H9 (cell line): ENCODE results near the gene FGFR4. TPM values are rescaled to one million over a fixed set of nuclear protein-coding genes. Genes with fewer than 3 reads are reported as not detected.

Source experiments
- DNase-seq: peaks from one replicate; pipeline ENCODE4 v3.0.0-alpha.2; 2017
- H2AFZ ChIP-seq: one replicate; pipeline ENCODE4 v1.6.1; 2013; ENCODE audit warnings: mild to moderate bottlenecking, low read length, control low read depth, moderate library complexity
- H2AK5ac ChIP-seq: 2 replicates; pipeline ENCODE4 v1.6.1; 2013; ENCODE audit warnings: low read length, control low read depth, mixed read lengths; ENCODE audit not compliant: insufficient read length
- H2BK120ac ChIP-seq: one replicate; pipeline ENCODE4 v1.6.1; 2013; ENCODE audit warnings: low read depth, mild to moderate bottlenecking, low read length, control low read depth, inconsistent platforms; ENCODE audit not compliant: poor library complexity, severe bottlenecking
- H2BK12ac ChIP-seq: 2 replicates; pipeline ENCODE4 v1.6.1; 2013; ENCODE audit warnings: low read length, control low read depth, mixed read lengths, low read depth; ENCODE audit not compliant: insufficient read length
- H2BK15ac ChIP-seq: 2 replicates; pipeline ENCODE4 v1.6.1; 2013; ENCODE audit warnings: low read depth, low read length, control low read depth
- H2BK20ac ChIP-seq: one replicate; pipeline ENCODE4 v1.6.1; 2013; ENCODE audit warnings: low read depth, mild to moderate bottlenecking, low read length, control low read depth, inconsistent platforms; ENCODE audit not compliant: poor library complexity, severe bottlenecking
- H2BK5ac ChIP-seq: 2 replicates; pipeline ENCODE4 v1.6.1; 2013; ENCODE audit warnings: low read length, control low read depth, mixed read lengths; ENCODE audit not compliant: insufficient read length
- H3K14ac ChIP-seq: 2 replicates; pipeline ENCODE4 v1.6.1; 2013; ENCODE audit warnings: low read length, control low read depth; ENCODE audit not compliant: insufficient read depth
- H3K18ac ChIP-seq: 2 replicates; pipeline ENCODE4 v1.6.1; 2013; ENCODE audit warnings: low read depth, mild to moderate bottlenecking, mixed read lengths, low read length, control low read depth; ENCODE audit not compliant: insufficient read length
- H3K23ac ChIP-seq: 2 replicates; pipeline ENCODE4 v1.6.1; 2013; ENCODE audit warnings: low read length, control low read depth, mixed read lengths, low read depth; ENCODE audit not compliant: insufficient read length
- H3K23me2 ChIP-seq: 2 replicates; pipeline ENCODE4 v1.6.1; 2013; ENCODE audit warnings: low read depth, mild to moderate bottlenecking, mixed read lengths, low read length, control low read depth; ENCODE audit not compliant: insufficient read length, poor library complexity, severe bottlenecking
- H3K27ac ChIP-seq: 2 replicates; pipeline ENCODE4 v1.5.1; 2013; ENCODE audit warnings: low read length, control low read depth, mixed read lengths, low read depth; ENCODE audit not compliant: insufficient read length
- H3K27me3 ChIP-seq: 2 replicates; pipeline ENCODE4 v1.6.1; 2013; ENCODE audit warnings: low read length, control low read depth, inconsistent platforms; ENCODE audit not compliant: insufficient read depth
- H3K4ac ChIP-seq: 2 replicates; pipeline ENCODE4 v1.6.1; 2013; ENCODE audit warnings: low read depth, mild to moderate bottlenecking, control low read depth, inconsistent platforms, low read length, moderate library complexity
- H3K4me1 ChIP-seq: 2 replicates; pipeline ENCODE4 v1.6.1; 2013; ENCODE audit warnings: low read length, control low read depth, inconsistent platforms; ENCODE audit not compliant: insufficient read depth
- H3K4me2 ChIP-seq: 2 replicates; pipeline ENCODE4 v1.6.1; 2013; ENCODE audit warnings: low read length, control low read depth, mixed read lengths; ENCODE audit not compliant: insufficient read length, insufficient read depth
- H3K56ac ChIP-seq: 2 replicates; pipeline ENCODE4 v1.6.1; 2013; ENCODE audit warnings: low read depth, mild to moderate bottlenecking, mixed read lengths, low read length, control low read depth; ENCODE audit not compliant: insufficient read length
- H3K79me1 ChIP-seq: 2 replicates; pipeline ENCODE4 v1.6.1; 2013; ENCODE audit warnings: low read depth, mild to moderate bottlenecking, moderate library complexity, low read length, control low read depth, inconsistent platforms; ENCODE audit not compliant: insufficient read depth, poor library complexity, severe bottlenecking
- H3K79me2 ChIP-seq: 2 replicates; pipeline ENCODE4 v1.6.1; 2013; ENCODE audit warnings: low read length, control low read depth, inconsistent platforms; ENCODE audit not compliant: insufficient read depth
- H3K9ac ChIP-seq: 2 replicates; pipeline ENCODE4 v1.6.1; 2013; ENCODE audit warnings: low read length, control low read depth, mixed read lengths; ENCODE audit not compliant: insufficient read length; ENCODE audit errors: extremely low read depth
- H3K9me3 ChIP-seq: one replicate; pipeline ENCODE4 v1.6.1; 2013; ENCODE audit warnings: low read depth, low read length, inconsistent platforms; ENCODE audit not compliant: control insufficient read depth
- H3T11ph ChIP-seq: one replicate; pipeline ENCODE4 v1.6.1; 2013; ENCODE audit warnings: mild to moderate bottlenecking, low read length, control low read depth, inconsistent platforms
- H4K20me1 ChIP-seq: one replicate; pipeline ENCODE4 v1.6.1; 2013; ENCODE audit not compliant: control insufficient read depth, insufficient read length, insufficient read depth
- H4K5ac ChIP-seq: 2 replicates; pipeline ENCODE4 v1.6.1; 2013; ENCODE audit warnings: low read depth, mild to moderate bottlenecking, mixed read lengths, low read length, control low read depth; ENCODE audit not compliant: insufficient read length
- H4K8ac ChIP-seq: replicated peaks from 2 replicates; pipeline ENCODE4 v1.6.1; 2013; ENCODE audit warnings: low read length, control low read depth, mixed read lengths, low read depth; ENCODE audit not compliant: insufficient read length
- H4K91ac ChIP-seq: 2 replicates; pipeline ENCODE4 v1.6.1; 2013; ENCODE audit warnings: low read depth, mild to moderate bottlenecking, moderate library complexity, mixed read lengths, low read length, control low read depth; ENCODE audit not compliant: insufficient read length
- H3K27ac Mint-ChIP-seq, 3 experiments: 2 replicates in 2 of 3; 3 replicates in 1 of 3; pipeline ENCODE4 v1.8.0; 2020 to 2021; ENCODE audit warnings: mixed read lengths in 3 of 3, mild to moderate bottlenecking in 1 of 3, moderate library complexity in 1 of 3
- H3K27me3 Mint-ChIP-seq: 2 replicates; pipeline ENCODE4 v1.8.0; 2021; ENCODE audit warnings: low read depth, mild to moderate bottlenecking, moderate library complexity, mixed read lengths
- H3K36me3 Mint-ChIP-seq, 3 experiments: 2 replicates in 2 of 3; 3 replicates in 1 of 3; pipeline ENCODE4 v1.8.0; 2020 to 2021; ENCODE audit warnings: low read depth in 3 of 3, mixed read lengths in 3 of 3; ENCODE audit not compliant: insufficient read depth in 1 of 3
- H3K4me1 Mint-ChIP-seq, 2 experiments: 2 replicates each; pipeline ENCODE4 v1.8.0; 2020; ENCODE audit warnings: mixed read lengths in 2 of 2
- H3K4me3 Mint-ChIP-seq, 2 experiments: 2 replicates in 1 of 2; 3 replicates in 1 of 2; pipeline ENCODE4 v1.8.0; 2020 to 2021; ENCODE audit warnings: mild to moderate bottlenecking in 2 of 2, mixed read lengths in 2 of 2, moderate library complexity in 1 of 2
- H3K9me3 Mint-ChIP-seq, 2 experiments: 2 replicates in 1 of 2; 3 replicates in 1 of 2; pipeline ENCODE4 v1.8.0; 2020; ENCODE audit warnings: mild to moderate bottlenecking in 2 of 2, mixed read lengths in 2 of 2, moderate library complexity in 1 of 2
- CTCF ChIP-seq: fragments of 200-600 bp; sonication (generic); conservative IDR thresholded peaks from 3 replicates; pipeline ENCODE4 v1.8.0; 2021; ENCODE audit warnings: antibody characterized with exemption, mild to moderate bottlenecking
- WGBS: extraction: QIAGEN DNeasy Blood & Tissue Kit; methylation state at CpG from one replicate; pipeline ENCODE4 v1.1.7; 2013; ENCODE audit warnings: missing lambda C conversion rate, low lambda C conversion rate, mixed read lengths; ENCODE audit not compliant: insufficient read length; ENCODE audit errors: extremely low coverage; 5-methylcytosine and 5-hydroxymethylcytosine counted together
- total RNA-seq: library from RNA; stranded (reverse); gene quantifications from 2 replicates; pipeline ENCODE4 v1.2.1, GENCODE V29; 2021

FGFR4 gene
- total RNA-seq, 1 experiment from 2014 or later = 52.8 TPM

DNA sequence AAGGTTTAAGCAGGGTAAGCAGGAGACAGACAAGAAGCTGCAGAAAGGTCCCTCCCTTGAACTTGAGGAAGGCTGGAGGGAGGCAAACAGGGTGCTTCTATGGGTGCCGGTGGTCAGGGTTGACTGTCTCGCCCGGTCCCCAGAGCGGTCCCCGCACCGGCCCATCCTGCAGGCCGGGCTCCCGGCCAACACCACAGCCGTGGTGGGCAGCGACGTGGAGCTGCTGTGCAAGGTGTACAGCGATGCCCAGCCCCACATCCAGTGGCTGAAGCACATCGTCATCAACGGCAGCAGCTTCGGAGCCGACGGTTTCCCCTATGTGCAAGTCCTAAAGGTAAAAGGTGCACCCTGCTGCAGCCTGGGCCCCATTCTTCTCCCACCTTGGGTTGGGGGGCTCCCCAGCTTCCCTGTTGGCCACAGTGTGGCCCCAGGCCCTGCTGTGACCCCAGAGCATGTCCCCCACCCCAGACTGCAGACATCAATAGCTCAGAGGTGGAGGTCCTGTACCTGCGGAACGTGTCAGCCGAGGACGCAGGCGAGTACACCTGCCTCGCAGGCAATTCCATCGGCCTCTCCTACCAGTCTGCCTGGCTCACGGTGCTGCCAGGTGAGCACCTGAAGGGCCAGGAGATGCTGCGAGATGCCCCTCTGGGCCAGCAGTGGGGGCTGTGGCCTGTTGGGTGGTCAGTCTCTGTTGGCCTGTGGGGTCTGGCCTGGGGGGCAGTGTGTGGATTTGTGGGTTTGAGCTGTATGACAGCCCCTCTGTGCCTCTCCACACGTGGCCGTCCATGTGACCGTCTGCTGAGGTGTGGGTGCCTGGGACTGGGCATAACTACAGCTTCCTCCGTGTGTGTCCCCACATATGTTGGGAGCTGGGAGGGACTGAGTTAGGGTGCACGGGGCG, 5.7 kb downstream of the FGFR4 start:
- no peak overlapping the region for H3K4ac ChIP-seq
- no peak overlapping the region for H3K27ac ChIP-seq
- no peaks in the 10 kb centered on the region; the same call in 1 of the 2 replicates for H3K27me3 Mint-ChIP-seq
- DNase-seq = no peak
- H2AFZ ChIP-seq = no peak overlapping the region
- H2BK20ac ChIP-seq = no peak overlapping the region
- no peak overlapping the region for H3T11ph ChIP-seq
- no peaks in the 10 kb centered on the region for H3K23me2 ChIP-seq
- no peak overlapping the region for H3K23ac ChIP-seq
- H3K27me3 ChIP-seq = no peaks in the 10 kb centered on the region
- H3K14ac ChIP-seq = no peak overlapping the region
- H2BK12ac ChIP-seq = no peak overlapping the region
- no peaks in the 10 kb centered on the region for H4K20me1 ChIP-seq
- no peaks in the 10 kb centered on the region for H3K9me3 Mint-ChIP-seq
- no peak overlapping the region for H2BK5ac ChIP-seq
- H2BK15ac ChIP-seq = no peak overlapping the region
- no peaks in the 10 kb centered on the region for H3K4me1 ChIP-seq
- H3K18ac ChIP-seq = no peak overlapping the region
- TF ChIP-seq CTCF = no peak
- no peak overlapping the region for H3K4me2 ChIP-seq
- peaks cover 4% of the 10 kb centered on the region; the same call in 1 of the 2 replicates for H3K79me2 ChIP-seq
- H3K9me3 ChIP-seq = no peaks in the 10 kb centered on the region
- H3K27ac Mint-ChIP-seq = no peak overlapping the region
- no peak overlapping the region for H3K56ac ChIP-seq
- no peak overlapping the region for H3K9ac ChIP-seq
- WGBS = no CpG with 5 or more reads among the region's 32 CpGs
- no peak overlapping the region for H4K8ac ChIP-seq
- no peak overlapping the region for H4K5ac ChIP-seq
- H3K79me1 ChIP-seq = no peaks in the 10 kb centered on the region
- peaks cover 11 to 16% of the 10 kb centered on the region in 2 experiments for H3K4me1 Mint-ChIP-seq
- no peak overlapping the region for H4K91ac ChIP-seq
- H3K4me3 Mint-ChIP-seq = no peak overlapping the region
- no peak overlapping the region for H2BK120ac ChIP-seq
- H3K36me3 Mint-ChIP-seq = peaks cover 31 to 62% (median 51%) of the 10 kb centered on the region in 3 experiments; a peak in 6 of 7 replicates
- H2AK5ac ChIP-seq = no peak overlapping the region
